Neural crest cell (in vitro differentiated cells): ENCODE measurements around the gene TGFBR3L. TPM values are rescaled to one million over a fixed set of nuclear protein-coding genes. Genes with fewer than 3 reads are reported as not detected.

Source experiments
- DNase-seq: peaks from one replicate; pipeline ENCODE4 v3.0.0; 2021; ENCODE audit warnings: low read depth, mixed read lengths, low spot score
- H3K27ac Mint-ChIP-seq: one replicate; pipeline ENCODE4 v1.8.0; 2021; ENCODE audit warnings: mild to moderate bottlenecking, mixed read lengths; ENCODE audit not compliant: unreplicated experiment
- H3K27me3 Mint-ChIP-seq: 2 replicates; pipeline ENCODE4 v1.8.0; 2021; ENCODE audit warnings: low read depth, mild to moderate bottlenecking, mixed read lengths
- H3K36me3 Mint-ChIP-seq: 2 replicates; pipeline ENCODE4 v1.8.0; 2021; ENCODE audit warnings: low read depth, mild to moderate bottlenecking, mixed read lengths
- H3K4me1 Mint-ChIP-seq: 2 replicates; pipeline ENCODE4 v1.8.0; 2021; ENCODE audit warnings: mixed read lengths
- H3K4me3 Mint-ChIP-seq: one replicate; pipeline ENCODE4 v1.8.0; 2021; ENCODE audit warnings: mild to moderate bottlenecking, mixed read lengths
- H3K9me3 Mint-ChIP-seq: 2 replicates; pipeline ENCODE4 v1.8.0; 2021; ENCODE audit warnings: mixed read lengths
- total RNA-seq: library from RNA; stranded (reverse); gene quantifications from 2 replicates; pipeline ENCODE4 v1.2.1, GENCODE V29; 2021
- TF ChIP-seq, protein P1 (sequence below): fragments of 200-600 bp; sonication (generic); conservative IDR thresholded peaks from 2 replicates; pipeline ENCODE4 v1.5.0; 2021; ENCODE audit warnings: antibody characterized with exemption, mild to moderate bottlenecking

The TGFBR3L gene
- total RNA-seq, 1 donor from 2014 or later, result 0.44 TPM

DNA sequence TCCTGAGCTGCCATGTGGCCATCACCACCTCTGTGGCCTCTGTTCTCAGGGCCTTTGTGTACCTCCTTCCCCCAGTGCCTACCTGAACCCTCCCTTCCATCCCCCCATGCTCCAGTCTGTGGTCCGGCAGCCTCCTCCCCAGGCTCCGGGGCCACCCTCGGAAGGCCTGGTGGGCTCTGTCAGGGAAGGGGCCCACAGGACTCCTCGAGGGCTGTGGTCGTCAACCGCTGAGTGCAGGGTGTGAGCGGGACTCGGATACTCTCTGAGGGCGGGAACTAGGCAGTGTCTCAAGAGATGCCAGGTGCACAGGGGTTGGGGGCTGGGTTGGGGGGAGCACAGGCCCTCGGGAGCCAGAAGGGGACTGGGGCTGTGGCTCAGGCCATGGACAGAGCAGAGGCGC lies 7.1 kb upstream of the TGFBR3L start:
- H3K36me3 Mint-ChIP-seq, result peaks cover 2% of the 10 kb centered on the region

DNA sequence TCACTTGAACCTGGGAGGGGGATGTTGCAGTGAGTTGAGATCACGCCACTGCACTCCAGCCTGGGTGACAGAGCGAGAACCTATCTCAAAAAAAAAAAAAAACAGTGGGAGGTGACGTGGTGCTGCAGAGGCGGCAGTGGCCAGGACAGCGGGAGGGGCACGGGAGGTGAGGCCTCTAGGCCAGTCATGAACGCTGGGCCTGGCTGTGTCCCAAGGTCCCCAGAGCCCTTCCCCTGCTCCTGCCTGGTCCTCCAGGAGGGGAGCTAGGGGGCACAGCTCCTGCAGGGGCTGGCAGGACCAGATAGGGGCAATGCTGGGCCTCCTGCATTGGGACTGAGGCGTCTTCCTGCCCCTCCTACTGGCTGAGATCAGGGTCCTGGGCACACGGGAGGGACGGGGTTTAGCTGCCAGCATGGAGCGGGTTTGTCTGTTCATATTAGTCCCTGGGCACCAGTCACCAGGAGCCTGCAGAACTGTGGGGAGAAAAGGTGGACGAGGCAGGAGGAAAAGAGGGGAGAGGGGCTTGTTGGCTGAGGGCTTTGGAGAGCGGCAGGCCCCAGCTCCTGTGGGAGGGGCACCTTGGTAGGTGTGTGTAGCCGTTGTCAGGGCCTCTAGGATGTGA lies 6.4 kb upstream of the TGFBR3L start:
- no peak for DNase-seq
- H3K27me3 Mint-ChIP-seq, result peaks cover 14% of the 10 kb centered on the region
- H3K36me3 Mint-ChIP-seq, result peaks cover 2% of the 10 kb centered on the region
- H3K4me1 Mint-ChIP-seq, result peaks cover 19% of the 10 kb centered on the region
- TF ChIP-seq, protein P1, sequence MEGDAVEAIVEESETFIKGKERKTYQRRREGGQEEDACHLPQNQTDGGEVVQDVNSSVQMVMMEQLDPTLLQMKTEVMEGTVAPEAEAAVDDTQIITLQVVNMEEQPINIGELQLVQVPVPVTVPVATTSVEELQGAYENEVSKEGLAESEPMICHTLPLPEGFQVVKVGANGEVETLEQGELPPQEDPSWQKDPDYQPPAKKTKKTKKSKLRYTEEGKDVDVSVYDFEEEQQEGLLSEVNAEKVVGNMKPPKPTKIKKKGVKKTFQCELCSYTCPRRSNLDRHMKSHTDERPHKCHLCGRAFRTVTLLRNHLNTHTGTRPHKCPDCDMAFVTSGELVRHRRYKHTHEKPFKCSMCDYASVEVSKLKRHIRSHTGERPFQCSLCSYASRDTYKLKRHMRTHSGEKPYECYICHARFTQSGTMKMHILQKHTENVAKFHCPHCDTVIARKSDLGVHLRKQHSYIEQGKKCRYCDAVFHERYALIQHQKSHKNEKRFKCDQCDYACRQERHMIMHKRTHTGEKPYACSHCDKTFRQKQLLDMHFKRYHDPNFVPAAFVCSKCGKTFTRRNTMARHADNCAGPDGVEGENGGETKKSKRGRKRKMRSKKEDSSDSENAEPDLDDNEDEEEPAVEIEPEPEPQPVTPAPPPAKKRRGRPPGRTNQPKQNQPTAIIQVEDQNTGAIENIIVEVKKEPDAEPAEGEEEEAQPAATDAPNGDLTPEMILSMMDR, result no peak
- H3K9me3 Mint-ChIP-seq, result no peaks in the 10 kb centered on the region
- H3K27ac Mint-ChIP-seq, result no peak overlapping the region
- H3K4me3 Mint-ChIP-seq, result peak overlapping the region; percentile 62

More for the DNA sequence above, 7.1 kb upstream of the TGFBR3L start:
- Mint-ChIP-seq H3K4me3 (no peak overlapping the region), H3K27ac (no peak overlapping the region), H3K9me3 (no peaks in the 10 kb centered on the region), H3K4me1 (peaks cover 23% of the 10 kb centered on the region), H3K27me3 (peaks cover 12% of the 10 kb centered on the region)
- TF ChIP-seq, protein P1, result no peak
- DNase-seq, result no peak

DNA sequence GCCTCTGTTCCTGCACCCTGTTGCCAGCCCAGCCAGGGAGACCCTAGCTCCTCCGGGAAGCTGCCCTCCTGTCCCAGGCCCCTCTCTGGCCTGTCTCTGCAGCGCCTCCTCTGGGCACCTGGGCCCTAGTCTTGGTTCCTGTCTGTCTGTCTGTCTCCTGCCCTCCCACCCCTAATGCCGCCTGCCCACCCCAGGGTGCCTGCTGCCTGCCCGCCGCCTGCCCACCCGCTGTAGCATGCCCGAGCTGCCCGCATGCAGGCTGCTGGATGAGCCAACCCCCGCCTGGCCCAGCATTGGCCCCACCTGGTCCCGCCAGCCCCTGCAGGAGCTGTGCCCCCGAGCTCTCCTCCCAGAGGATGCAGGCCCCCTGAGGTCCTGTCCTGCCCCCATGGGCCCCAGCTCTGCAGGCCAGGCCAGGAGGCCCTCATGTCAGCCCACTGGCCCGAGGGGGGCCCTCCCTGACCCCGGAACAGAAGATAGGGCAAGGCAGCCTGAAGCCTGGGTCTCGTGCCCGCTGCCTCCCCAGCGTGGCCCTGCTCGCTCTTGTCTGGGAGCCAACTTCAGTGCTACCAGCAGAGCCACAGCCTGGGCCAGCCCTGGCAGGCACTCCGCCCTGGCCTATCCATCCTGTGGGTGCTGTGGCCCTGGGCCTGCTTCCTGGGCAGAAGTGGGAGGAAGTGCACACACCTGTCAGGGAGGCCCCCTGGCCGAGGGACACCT lies 5.7 kb upstream of the TGFBR3L start:
- peak overlapping the region; percentile 62 for H3K4me3 Mint-ChIP-seq
- peaks cover 14% of the 10 kb centered on the region for H3K4me1 Mint-ChIP-seq
- TF ChIP-seq, protein P1, result no peak
- no peak overlapping the region for H3K27ac Mint-ChIP-seq
- H3K36me3 Mint-ChIP-seq, result peaks cover 2% of the 10 kb centered on the region
- H3K27me3 Mint-ChIP-seq, result peaks cover 14% of the 10 kb centered on the region
- no peaks in the 10 kb centered on the region for H3K9me3 Mint-ChIP-seq
- no peak for DNase-seq

DNA sequence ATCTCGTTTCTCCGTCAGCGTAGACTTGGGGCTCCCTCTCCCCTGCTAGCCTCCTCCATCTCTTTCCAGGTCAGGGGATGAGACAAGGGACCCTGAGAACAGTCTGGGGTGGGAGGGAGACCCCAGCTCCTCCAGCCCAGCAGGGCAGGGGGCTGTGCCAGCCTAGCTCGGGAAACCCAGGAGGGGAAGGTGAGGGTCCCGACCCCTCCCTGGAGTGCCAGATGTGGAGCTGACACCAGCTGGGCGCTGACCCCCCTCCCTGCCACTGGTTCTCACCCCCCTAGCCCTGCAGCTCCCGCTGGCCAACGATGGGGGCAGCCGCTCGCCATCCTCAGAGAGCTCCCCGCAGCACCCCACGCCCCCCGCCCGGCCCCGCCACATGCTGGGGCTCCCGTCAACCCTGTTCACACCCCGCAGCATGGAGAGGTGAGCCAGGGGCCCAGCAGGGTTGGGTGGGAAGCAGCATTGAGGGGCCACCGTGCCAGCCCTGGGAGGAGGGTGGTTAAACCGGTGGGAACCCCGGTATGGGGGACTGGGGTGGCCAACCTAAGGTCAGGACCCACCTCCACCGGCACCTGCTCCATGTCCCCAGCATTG lies 5.1 kb upstream of the TGFBR3L start:
- DNase-seq, result no peak
- Mint-ChIP-seq H3K27me3 (peaks cover 18% of the 10 kb centered on the region), H3K36me3 (peaks cover 2% of the 10 kb centered on the region), H3K4me1 (peaks cover 12% of the 10 kb centered on the region), H3K27ac (no peak overlapping the region), H3K9me3 (no peaks in the 10 kb centered on the region), H3K4me3 (no peak overlapping the region)
- TF ChIP-seq, protein P1, result no peak

DNA sequence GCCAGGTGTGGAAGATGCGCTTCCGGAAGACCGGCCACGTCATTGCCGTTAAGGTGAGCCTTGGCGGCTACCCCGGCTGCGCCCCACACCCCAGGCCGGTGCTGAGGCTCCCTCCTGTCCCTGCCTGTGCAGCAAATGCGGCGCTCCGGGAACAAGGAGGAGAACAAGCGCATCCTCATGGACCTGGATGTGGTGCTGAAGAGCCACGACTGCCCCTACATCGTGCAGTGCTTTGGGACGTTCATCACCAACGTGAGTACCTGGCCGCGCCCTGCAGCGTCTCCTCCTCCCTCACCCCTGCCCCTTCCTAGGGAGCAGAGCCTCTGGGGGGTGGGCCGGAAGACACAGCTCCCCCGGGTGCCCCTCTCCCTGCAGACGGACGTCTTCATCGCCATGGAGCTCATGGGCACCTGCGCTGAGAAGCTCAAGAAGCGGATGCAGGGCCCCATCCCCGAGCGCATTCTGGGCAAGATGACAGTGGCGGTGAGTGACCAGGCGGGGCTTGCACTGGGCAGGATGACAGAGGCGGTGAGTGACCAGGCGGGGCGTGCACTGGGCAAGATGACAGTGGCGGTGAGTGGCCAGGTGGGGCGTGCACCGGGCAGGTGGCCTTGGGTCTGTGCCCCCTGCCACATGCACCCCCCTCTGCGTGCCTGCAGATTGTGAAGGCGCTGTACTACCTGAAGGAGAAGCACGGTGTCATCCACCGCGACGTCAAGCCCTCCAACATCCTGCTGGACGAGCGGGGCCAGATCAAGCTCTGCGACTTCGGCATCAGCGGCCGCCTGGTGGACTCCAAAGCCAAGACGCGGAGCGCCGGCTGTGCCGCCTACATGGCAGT lies 4.1 kb upstream of the TGFBR3L start:
- Mint-ChIP-seq H3K36me3 (peaks cover 2% of the 10 kb centered on the region), H3K4me3 (peak overlapping the region; percentile 61), H3K27ac (no peak overlapping the region), H3K4me1 (peaks cover 5% of the 10 kb centered on the region), H3K9me3 (no peaks in the 10 kb centered on the region), H3K27me3 (peaks cover 27% of the 10 kb centered on the region)
- no peak for DNase-seq
- TF ChIP-seq, protein P1, result no peak
